HG02943 (cell line): ENCODE measurements around the gene HECTD4.
"Not testable (repeated sequence)": the region's sequence is repeated elsewhere in the genome, so short reads cannot be mapped to it uniquely, and the experiment has no call there.

Experiments
- ATAC-seq: cut with Tn5 transposase; IDR thresholded peaks from one replicate; pipeline ENCODE4 v1.9.1; 2021; ENCODE audit warnings: mild to moderate bottlenecking, low read depth, moderate library complexity; ENCODE audit not compliant: unreplicated experiment

Gene HECTD4

GRCh38 chr12:112167031-112167461, 215.2 kb downstream of the HECTD4 start:
- no peak for ATAC-seq

- ATAC-seq: no peak
Measured at GRCh38 chr12:112166051-112167015, 215.9 kb downstream of the HECTD4 start.

GRCh38 chr12:112165624-112166023, 216.6 kb downstream of the HECTD4 start:
- no peak for ATAC-seq

GRCh38 chr12:112164011-112164660, 218.1 kb downstream of the HECTD4 start:
- ATAC-seq: no peak

- no peak for ATAC-seq
Measured at GRCh38 chr12:112163471-112163991, 218.7 kb downstream of the HECTD4 start.

GRCh38 chr12:112163056-112163455, 219.2 kb downstream of the HECTD4 start:
- no peak for ATAC-seq

GRCh38 chr12:112162241-112162790, 219.9 kb downstream of the HECTD4 start:
- no peak for ATAC-seq

- ATAC-seq: no peak
Measured at GRCh38 chr12:112161711-112162110, 220.5 kb downstream of the HECTD4 start.

- no peak for ATAC-seq
Measured at GRCh38 chr12:112160611-112161010, 221.6 kb downstream of the HECTD4 start.

- no peak for ATAC-seq
Measured at GRCh38 chr12:112159146-112159541, 223.1 kb downstream of the HECTD4 start.

- ATAC-seq: not testable (repeated sequence)
Measured at GRCh38 chr12:112158461-112159145, 223.6 kb downstream of the HECTD4 start.

- no peak for ATAC-seq
Measured at GRCh38 chr12:112153893-112154219, 228.4 kb downstream of the HECTD4 start.

- no peak for ATAC-seq
Measured at GRCh38 chr12:112153181-112153892, 228.9 kb downstream of the HECTD4 start.

- no peak for ATAC-seq
Measured at GRCh38 chr12:112151766-112152541, 230.3 kb downstream of the HECTD4 start.

- no peak for ATAC-seq
Measured at GRCh38 chr12:112149596-112149995, 232.6 kb downstream of the HECTD4 start.

GRCh38 chr12:112148031-112148513, 234.2 kb downstream of the HECTD4 start:
- no peak for ATAC-seq

GRCh38 chr12:112146123-112146522, 236.1 kb downstream of the HECTD4 start:
- no peak for ATAC-seq

GRCh38 chr12:112140728-112141127, 241.5 kb downstream of the HECTD4 start:
- ATAC-seq: no peak

GRCh38 chr12:112134731-112135130, 247.5 kb downstream of the HECTD4 start:
- ATAC-seq: no peak
